ENCODE data around the gene UBAP2. TPM values are rescaled to one million over a fixed set of nuclear protein-coding genes. Genes with fewer than 3 reads are reported as not detected.

Gene UBAP2
- total RNA-seq, 1 donor from 2014 or later: 52.2 TPM

- no peak for DNase-seq (ENCODE audit: low spot score in 2 of 2, unreplicated experiment in 2 of 2)
- Mint-ChIP-seq H3K4me1 (no peaks in the 10 kb centered on the region), H3K36me3 (peaks cover 53% of the 10 kb centered on the region), H3K27me3 (ENCODE audit: low read depth) (no peaks in the 10 kb centered on the region), H3K4me3 (no peak overlapping the region), H3K27ac (no peak overlapping the region), H3K9me3 (no peaks in the 10 kb centered on the region)
- no peak for TF ChIP-seq CTCF (IDR thresholded peaks at IDR 0.05; ENCODE audit: unreplicated experiment)
Measured at GRCh38 chr9:33943389-33943788, 105.3 kb downstream of the UBAP2 start.

- H3K4me1 Mint-ChIP-seq: no peaks in the 10 kb centered on the region
- H3K27me3 Mint-ChIP-seq (ENCODE audit: low read depth): no peaks in the 10 kb centered on the region
- no peak for TF ChIP-seq CTCF (IDR thresholded peaks at IDR 0.05; ENCODE audit: unreplicated experiment)
- no peaks in the 10 kb centered on the region for H3K9me3 Mint-ChIP-seq
- peaks cover 48% of the 10 kb centered on the region for H3K36me3 Mint-ChIP-seq
- no peak for DNase-seq (ENCODE audit: low spot score in 2 of 2, unreplicated experiment in 2 of 2)
- no peak overlapping the region for H3K4me3 Mint-ChIP-seq
- H3K27ac Mint-ChIP-seq: no peak overlapping the region
Measured at GRCh38 chr9:33942471-33943083, 106.1 kb downstream of the UBAP2 start.

GRCh38 chr9:33939924-33940874 is 108.5 kb downstream of the UBAP2 start:
- peaks cover 49% of the 10 kb centered on the region for H3K36me3 Mint-ChIP-seq
- no peak overlapping the region for H3K27ac Mint-ChIP-seq
- H3K4me1 Mint-ChIP-seq: no peaks in the 10 kb centered on the region
- DNase-seq (ENCODE audit: low spot score in 2 of 2, unreplicated experiment in 2 of 2): no peak
- H3K4me3 Mint-ChIP-seq: no peak overlapping the region
- no peaks in the 10 kb centered on the region for H3K9me3 Mint-ChIP-seq
- no peaks in the 10 kb centered on the region for H3K27me3 Mint-ChIP-seq (ENCODE audit: low read depth)
- no peak for TF ChIP-seq CTCF (IDR thresholded peaks at IDR 0.05; ENCODE audit: unreplicated experiment)

- Mint-ChIP-seq H3K4me3 (no peak overlapping the region), H3K36me3 (peaks cover 56% of the 10 kb centered on the region), H3K4me1 (no peaks in the 10 kb centered on the region), H3K27ac (no peak overlapping the region), H3K27me3 (ENCODE audit: low read depth) (no peaks in the 10 kb centered on the region), H3K9me3 (no peaks in the 10 kb centered on the region)
- TF ChIP-seq CTCF (IDR thresholded peaks at IDR 0.05; ENCODE audit: unreplicated experiment): no peak
- DNase-seq (ENCODE audit: low spot score in 2 of 2, unreplicated experiment in 2 of 2): no peak
Measured at GRCh38 chr9:33934188-33934878, 114.4 kb downstream of the UBAP2 start.

- no peak for DNase-seq (ENCODE audit: low spot score in 2 of 2, unreplicated experiment in 2 of 2)
- Mint-ChIP-seq H3K4me3 (no peak overlapping the region), H3K27me3 (ENCODE audit: low read depth) (no peaks in the 10 kb centered on the region), H3K27ac (no peak overlapping the region), H3K36me3 (peaks cover 57% of the 10 kb centered on the region), H3K4me1 (no peaks in the 10 kb centered on the region), H3K9me3 (no peaks in the 10 kb centered on the region)
- no peak for TF ChIP-seq CTCF (IDR thresholded peaks at IDR 0.05; ENCODE audit: unreplicated experiment)
Measured at GRCh38 chr9:33932078-33932807, 116.4 kb downstream of the UBAP2 start.
